PFSK-1 (cell line): ENCODE data around the gene HPCA.
A peak's percentile ranks its signal among the peaks of the same experiment; 100 is the strongest.

Experiments
- FOXP2 ChIP-seq: optimal IDR thresholded peaks from 2 replicates; pipeline ENCODE3; 2011; ENCODE audit warnings: borderline replicate concordance, control low read depth, inconsistent platforms; ENCODE audit not compliant: insufficient read depth; ENCODE audit errors: extremely low read length, extremely low read depth
- POLR2AphosphoS5 ChIP-seq: IDR thresholded peaks from 2 replicates; pipeline ENCODE4 v1.6.1; 2012; ENCODE audit warnings: low read depth, mild to moderate bottlenecking, control low read depth, low read length, moderate library complexity
- SIN3A ChIP-seq: IDR thresholded peaks from 2 replicates; pipeline ENCODE4 v1.6.1; 2012; ENCODE audit warnings: mild to moderate bottlenecking, low read length, moderate library complexity, borderline replicate concordance; ENCODE audit not compliant: insufficient read depth
- TAF1 ChIP-seq: IDR thresholded peaks from 2 replicates; pipeline ENCODE4 v1.6.1; 2012; ENCODE audit warnings: low read length, control low read depth, borderline replicate concordance; ENCODE audit not compliant: insufficient read depth
- TF ChIP-seq, protein P1 (sequence below), 2 experiments: IDR thresholded peaks; 2 replicates each; pipeline versions ENCODE4 v1.6.1 to v1.8.0; 2011 to 2012; ENCODE audit warnings: low read depth in 2 of 2, low read length in 2 of 2, control low read depth in 1 of 2, inconsistent platforms in 1 of 2, mild to moderate bottlenecking in 1 of 2, moderate library complexity in 1 of 2; ENCODE audit not compliant: insufficient read depth in 1 of 2

The HPCA gene

DNA sequence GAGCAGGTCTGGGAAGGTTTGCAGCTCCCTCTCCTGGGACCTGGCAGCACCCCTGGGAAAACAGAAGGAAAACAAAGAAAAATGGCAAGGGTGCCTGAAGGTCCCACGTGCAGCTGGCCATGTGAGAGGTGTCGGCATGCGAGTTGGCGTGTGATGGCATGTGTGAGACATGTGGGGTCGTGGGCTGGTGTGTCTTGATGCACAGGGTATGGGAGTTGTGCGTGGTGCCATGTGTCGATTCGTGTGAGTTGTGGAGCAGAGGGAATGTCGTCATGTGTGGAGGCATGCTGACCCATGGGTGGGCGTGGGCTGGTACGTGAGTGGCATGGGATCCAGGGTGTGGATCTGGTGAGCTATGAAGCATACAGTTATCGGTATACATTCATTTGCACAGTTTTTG lies 1.3 kb downstream of the HPCA start:
- TF ChIP-seq TAF1 (no peak), SIN3A (no peak), FOXP2 (no peak), POLR2AphosphoS5 (no peak)
- TF ChIP-seq, protein P1, sequence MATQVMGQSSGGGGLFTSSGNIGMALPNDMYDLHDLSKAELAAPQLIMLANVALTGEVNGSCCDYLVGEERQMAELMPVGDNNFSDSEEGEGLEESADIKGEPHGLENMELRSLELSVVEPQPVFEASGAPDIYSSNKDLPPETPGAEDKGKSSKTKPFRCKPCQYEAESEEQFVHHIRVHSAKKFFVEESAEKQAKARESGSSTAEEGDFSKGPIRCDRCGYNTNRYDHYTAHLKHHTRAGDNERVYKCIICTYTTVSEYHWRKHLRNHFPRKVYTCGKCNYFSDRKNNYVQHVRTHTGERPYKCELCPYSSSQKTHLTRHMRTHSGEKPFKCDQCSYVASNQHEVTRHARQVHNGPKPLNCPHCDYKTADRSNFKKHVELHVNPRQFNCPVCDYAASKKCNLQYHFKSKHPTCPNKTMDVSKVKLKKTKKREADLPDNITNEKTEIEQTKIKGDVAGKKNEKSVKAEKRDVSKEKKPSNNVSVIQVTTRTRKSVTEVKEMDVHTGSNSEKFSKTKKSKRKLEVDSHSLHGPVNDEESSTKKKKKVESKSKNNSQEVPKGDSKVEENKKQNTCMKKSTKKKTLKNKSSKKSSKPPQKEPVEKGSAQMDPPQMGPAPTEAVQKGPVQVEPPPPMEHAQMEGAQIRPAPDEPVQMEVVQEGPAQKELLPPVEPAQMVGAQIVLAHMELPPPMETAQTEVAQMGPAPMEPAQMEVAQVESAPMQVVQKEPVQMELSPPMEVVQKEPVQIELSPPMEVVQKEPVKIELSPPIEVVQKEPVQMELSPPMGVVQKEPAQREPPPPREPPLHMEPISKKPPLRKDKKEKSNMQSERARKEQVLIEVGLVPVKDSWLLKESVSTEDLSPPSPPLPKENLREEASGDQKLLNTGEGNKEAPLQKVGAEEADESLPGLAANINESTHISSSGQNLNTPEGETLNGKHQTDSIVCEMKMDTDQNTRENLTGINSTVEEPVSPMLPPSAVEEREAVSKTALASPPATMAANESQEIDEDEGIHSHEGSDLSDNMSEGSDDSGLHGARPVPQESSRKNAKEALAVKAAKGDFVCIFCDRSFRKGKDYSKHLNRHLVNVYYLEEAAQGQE (IDR thresholded peaks at IDR 0.05; ENCODE audit: insufficient read depth in 1 of 2, low read depth in 2 of 2, low read length in 2 of 2), result no peak

DNA sequence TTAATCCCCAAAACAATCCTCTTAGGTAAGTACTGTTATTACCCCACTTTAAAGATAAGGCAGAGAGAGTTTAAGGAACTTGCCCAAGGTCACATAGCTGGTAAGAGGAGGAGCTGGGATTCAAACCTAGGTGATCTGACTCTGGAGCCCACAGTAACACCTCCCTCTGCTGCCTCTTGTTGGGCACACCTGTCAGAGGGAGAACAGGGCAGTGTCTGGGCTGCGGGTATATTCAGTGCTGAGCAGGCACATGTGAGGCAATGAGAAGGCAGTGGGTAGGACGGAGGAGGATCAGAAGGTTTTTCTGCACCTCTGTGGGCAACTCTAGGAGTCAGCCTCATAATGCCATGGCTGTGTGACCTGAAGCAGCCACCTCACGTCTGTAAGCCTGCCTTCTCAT lies 1.8 kb downstream of the HPCA start:
- TF ChIP-seq SIN3A, result no peak
- no peak for TF ChIP-seq FOXP2
- TF ChIP-seq TAF1, result no peak
- TF ChIP-seq, protein P1 (IDR thresholded peaks at IDR 0.05; ENCODE audit: insufficient read depth in 1 of 2, low read depth in 2 of 2, low read length in 2 of 2), result 0 out of 4 replicates have a peak, but pooled peaks of 1 of the 2 experiments have one; percentile 13
- no peak for TF ChIP-seq POLR2AphosphoS5

DNA sequence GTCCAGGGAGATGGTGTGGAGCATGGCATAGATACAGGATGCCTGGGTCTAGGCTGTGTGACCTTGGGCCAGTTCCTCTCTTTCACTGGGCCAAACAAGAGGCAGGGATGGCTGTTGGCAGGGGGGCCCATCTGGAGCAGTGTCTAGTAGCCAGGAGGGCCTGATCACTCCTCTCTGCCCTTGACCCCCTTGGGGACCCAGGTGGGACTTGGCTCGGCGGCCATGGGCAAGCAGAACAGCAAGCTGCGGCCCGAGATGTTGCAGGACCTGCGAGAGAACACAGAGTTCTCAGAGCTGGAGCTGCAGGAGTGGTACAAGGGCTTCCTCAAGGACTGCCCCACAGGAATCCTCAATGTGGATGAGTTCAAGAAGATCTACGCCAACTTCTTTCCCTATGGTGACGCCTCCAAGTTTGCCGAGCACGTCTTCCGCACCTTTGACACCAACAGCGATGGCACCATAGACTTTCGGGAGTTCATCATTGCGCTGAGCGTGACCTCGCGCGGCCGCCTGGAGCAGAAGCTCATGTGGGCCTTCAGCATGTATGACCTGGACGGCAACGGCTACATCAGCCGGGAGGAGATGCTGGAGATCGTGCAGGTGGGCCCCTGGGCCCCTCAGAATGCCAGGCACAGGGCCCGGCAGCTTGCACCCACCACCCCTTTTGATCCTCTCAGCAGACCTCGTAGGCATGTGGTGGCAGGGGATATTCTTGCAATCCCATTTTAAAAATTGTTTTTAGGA lies 2.6 kb downstream of the HPCA start:
- TF ChIP-seq, protein P1 (IDR thresholded peaks at IDR 0.05; ENCODE audit: insufficient read depth in 1 of 2, low read depth in 2 of 2, low read length in 2 of 2), result no peak
- TF ChIP-seq FOXP2 (no peak), SIN3A (no peak), TAF1 (no peak), POLR2AphosphoS5 (no peak)

DNA sequence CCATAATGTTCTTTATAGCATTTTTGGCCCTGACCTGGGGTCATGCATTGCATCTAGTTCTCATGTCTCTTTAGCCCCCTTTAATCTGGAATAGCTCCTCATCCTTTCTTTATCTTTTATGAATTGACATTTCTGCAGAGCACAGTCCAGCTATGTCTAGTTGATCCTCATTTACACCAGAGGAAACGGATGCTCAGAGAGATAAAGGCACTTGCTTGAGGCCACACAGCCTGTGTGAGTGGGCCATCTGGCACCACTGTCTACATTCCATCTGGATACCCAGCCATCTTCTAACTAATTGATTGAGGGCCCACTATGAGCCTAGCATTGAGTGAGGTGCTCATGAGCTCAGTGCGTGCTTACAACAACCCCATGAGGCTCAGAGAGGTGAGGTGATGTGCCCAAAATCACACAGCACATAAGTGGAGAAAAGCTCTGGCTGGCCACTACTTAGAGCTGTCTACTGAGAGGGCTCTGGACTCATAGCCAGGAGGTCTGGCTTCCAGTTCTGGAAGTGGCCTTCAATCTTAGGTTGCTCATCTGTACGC lies 3.5 kb downstream of the HPCA start:
- no peak for TF ChIP-seq SIN3A
- no peak for TF ChIP-seq FOXP2
- TF ChIP-seq, protein P1 (IDR thresholded peaks at IDR 0.05; ENCODE audit: insufficient read depth in 1 of 2, low read depth in 2 of 2, low read length in 2 of 2), result no peak
- TF ChIP-seq POLR2AphosphoS5, result no peak
- no peak for TF ChIP-seq TAF1
